Hematopoietic multipotent progenitor cell treated with erythropoietin and hydrocortisone succinate and interleukin-3 and kit ligand, for 6 days (in vitro differentiated cells): ENCODE results near the gene REV3L.
"Not testable (repeated sequence)": the region's sequence is repeated elsewhere in the genome, so short reads cannot be mapped to it uniquely, and the experiment has no call there.

Experiments used
- DNase-seq: peaks from one replicate; pipeline ENCODE4 v3.0.0-alpha.2; 2015

The REV3L gene

DNA sequence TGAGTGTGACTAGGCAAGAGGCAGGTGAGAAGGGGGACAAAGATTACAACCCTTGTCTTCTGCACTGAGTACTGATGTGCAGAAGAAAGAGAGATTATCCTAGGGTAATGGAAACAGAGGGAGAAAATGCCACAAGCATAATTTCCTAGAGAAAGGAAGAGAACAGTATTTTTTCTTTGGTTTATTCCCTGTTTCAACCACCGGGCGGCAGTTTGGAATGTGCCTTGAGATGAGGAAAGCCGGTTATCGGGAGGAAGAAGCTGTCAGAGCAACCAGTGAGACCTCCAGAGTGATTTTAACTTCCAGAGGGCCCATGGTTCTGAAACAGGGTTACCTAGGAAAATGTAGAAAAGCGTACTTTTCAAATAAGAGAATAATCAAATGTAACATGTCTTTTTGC lies 121.4 kb downstream of the REV3L start:
- peak; percentile 52 for DNase-seq

- DNase-seq, result no peak
These were observed 124.6 kb downstream of the REV3L start for GRCh38 chr6:111358454-111358853.

- DNase-seq, result no peak
These were observed 125.3 kb downstream of the REV3L start for GRCh38 chr6:111357705-111358104.

DNA sequence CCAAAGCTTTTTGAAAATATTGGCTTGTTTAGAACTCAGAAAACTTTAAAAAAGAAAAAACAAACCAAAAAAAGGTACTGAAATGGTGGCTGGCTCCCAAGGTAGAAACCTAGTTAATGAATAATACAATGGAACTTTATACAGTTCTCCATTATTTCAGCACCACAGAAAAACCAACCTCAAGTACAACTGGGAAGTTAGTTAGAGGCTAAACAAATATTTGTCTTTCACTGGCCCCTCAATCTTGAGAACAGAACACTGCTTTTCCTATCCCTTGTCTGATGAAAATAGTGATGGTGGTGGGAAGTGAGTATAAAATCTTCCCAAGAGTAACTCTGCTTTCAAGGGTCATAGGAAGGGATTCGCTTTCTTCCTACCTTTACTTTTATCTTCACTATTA lies 126.5 kb downstream of the REV3L start:
- no peak for DNase-seq

DNA sequence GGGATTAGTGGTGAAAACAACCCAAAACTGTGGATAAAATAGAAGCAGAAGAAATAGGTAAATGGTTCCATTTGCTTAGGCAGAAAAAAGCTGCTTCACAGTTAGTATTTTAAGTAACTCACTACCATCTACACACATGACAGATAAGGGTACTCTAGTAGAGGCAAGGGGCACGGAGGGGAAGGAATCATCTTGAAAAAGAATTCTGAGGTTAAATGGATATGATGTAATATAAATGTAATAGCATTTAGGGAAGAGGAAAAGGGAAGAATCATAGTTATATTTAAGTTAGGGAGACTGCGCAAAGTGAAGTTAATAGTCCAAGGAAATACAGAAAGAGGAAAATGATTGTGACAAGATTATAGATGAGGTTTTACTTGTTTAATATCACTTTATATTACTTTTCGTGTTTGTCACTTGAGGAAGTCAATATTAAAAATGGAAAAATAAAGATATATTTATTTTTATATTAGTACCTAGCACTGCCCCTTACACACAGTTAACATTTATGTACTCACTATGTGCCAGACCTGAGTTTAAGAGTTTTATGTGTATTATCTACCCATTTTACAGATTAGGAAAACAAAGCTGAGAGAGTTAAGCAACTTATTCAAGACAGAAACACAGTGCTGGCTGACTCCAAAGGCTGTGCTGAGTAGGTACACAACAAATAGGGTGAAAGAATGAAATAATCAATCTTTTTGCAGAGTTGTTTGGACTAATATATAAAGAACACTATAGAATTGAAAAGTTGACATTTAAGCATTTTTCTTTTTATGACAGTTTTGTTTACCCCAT lies 128.1 kb downstream of the REV3L start:
- DNase-seq, result no peak

DNA sequence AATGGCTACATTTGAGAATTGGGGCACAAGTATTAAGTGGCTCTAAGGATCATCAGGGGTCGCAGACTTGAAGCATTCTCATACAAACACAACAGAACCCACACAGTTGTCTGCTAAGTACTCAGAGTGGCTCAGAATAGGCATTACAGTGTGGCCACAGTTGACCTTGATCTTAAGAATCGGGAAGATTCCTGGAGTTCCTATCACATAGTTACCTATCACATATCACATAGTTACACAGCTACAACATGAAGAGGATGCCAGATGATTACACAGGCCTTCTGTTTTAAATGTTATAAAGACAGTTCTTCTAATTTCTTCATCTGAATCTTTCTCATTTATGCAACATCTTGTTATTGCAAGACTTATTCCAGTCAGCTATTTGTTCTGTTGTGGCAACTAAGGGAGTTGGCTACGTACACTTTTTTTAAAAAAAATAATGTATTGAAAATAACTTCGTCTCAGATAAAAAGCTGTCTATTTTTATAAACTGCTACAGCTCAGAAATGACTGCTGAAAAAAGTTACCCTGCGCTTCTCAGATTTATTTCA lies 129.0 kb downstream of the REV3L start:
- no peak for DNase-seq

DNA sequence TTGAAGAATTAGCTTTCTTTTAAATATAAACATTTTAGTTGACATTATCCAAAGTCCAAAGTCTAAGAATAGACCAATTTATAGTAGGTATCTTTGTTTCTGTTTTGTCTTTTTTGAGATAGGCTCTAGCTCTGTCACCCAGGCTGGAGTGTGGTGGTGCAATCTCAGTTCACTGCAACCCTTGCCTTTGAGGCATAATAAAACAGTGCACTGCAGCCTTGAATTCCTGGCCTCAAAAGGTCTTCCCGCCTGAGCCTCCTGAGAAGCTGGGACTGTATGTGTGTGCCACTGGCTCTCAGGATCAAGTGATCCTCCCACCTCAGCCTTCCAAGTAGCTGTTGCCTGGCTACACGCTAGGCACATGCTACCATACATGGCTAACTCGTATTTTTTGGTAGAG lies 135.4 kb downstream of the REV3L start:
- no peak for DNase-seq

GRCh38 chr6:111342913-111343312 lies 140.1 kb downstream of the REV3L start:
- no peak for DNase-seq

DNA sequence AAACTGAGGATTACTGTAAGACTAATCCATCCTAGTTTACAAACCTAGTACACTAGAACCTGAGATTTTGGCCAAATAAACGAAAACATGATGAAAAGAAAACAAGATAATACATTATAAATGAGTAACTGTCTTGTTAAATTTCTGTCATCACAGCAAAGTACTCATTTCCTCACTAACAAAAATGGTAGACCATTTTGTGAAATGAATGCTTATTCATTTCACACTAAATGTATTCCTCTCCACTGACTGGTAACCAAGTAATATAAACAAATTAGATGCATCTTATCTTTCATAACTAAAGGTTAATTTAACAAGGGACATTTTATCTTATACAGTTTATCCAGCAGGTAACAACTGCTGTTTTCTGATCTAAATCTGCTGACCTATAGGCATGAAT lies 143.7 kb downstream of the REV3L start:
- no peak for DNase-seq

- DNase-seq, result no peak
These were observed 144.2 kb downstream of the REV3L start for GRCh38 chr6:111338843-111339242.

DNA sequence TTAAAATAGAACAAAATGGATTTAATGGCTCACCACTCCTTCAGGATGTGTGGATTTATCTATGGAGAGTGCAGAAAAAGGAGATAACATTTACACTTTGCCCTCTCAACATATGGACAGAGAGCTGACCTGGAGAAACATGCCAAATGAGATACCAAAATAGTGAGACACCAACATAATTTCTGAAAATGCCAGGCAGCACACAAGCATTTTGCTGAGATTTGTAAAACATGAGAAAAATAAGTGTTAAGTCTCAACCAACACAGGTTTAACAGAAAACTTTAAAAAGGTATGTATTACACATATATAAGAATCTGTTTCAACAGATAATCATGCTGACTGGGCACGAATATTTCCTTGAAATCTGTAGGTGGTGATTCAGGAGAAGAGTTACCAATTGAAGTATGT lies 145.2 kb downstream of the REV3L start:
- no peak for DNase-seq

DNA sequence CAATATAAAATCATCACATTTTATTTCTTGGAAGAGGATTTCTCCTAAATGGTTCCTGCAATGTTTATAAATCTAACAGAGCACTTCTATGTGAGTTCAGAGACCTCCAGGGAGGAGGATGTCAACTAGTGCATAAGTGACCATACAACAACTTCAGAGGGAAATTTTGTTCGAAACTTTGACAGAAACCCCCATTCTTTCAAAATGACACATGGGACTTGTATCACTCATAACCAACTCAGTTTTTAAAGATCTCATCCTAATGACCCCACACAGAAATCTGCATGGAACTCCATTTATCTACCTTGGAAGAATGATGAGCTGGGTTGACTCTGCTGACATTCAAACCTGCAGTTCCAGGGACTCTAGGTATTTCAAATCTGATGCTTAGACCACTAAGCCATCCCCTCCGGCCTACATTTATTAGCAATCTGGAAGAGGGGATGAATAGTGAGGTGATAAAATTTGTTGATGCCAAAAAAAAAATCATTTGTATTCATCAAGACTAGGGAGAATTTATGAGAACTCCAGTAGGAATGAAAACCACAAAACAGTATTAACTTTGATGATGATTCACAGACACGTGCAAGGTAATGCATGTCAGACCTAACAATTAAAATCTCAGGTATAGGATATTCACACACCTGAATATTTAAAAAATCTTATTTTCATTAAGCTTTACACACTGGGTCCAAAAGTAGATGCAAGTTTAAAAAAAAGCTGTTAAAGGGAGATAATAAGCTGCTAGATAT lies 153.0 kb downstream of the REV3L start:
- DNase-seq, result no peak

DNA sequence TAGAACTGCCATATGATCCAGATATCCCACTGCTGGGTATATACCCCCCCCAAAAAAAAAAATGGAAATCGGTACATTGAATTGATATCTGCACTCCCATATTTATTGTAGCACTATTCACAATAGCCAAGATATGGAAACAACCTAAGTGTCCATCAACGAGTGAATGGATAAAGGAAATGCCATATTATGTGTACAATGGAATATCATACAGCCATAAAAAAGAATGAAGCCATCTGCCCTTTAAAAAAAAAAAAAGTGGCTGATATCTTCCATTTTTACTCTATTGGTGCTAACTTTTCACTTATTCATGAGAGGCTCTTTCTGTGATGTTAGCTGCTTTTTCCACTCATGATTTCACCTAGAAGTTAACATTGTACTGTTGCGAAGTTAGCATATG lies 156.5 kb downstream of the REV3L start:
- DNase-seq, result no peak

GRCh38 chr6:111322145-111322544 lies 160.9 kb downstream of the REV3L start:
- DNase-seq, result no peak

- not testable (repeated sequence) for DNase-seq
These were observed 175.1 kb downstream of the REV3L start for GRCh38 chr6:111307950-111308349.

- DNase-seq, result no peak
These were observed 175.7 kb downstream of the REV3L start for GRCh38 chr6:111307275-111307858.

DNA sequence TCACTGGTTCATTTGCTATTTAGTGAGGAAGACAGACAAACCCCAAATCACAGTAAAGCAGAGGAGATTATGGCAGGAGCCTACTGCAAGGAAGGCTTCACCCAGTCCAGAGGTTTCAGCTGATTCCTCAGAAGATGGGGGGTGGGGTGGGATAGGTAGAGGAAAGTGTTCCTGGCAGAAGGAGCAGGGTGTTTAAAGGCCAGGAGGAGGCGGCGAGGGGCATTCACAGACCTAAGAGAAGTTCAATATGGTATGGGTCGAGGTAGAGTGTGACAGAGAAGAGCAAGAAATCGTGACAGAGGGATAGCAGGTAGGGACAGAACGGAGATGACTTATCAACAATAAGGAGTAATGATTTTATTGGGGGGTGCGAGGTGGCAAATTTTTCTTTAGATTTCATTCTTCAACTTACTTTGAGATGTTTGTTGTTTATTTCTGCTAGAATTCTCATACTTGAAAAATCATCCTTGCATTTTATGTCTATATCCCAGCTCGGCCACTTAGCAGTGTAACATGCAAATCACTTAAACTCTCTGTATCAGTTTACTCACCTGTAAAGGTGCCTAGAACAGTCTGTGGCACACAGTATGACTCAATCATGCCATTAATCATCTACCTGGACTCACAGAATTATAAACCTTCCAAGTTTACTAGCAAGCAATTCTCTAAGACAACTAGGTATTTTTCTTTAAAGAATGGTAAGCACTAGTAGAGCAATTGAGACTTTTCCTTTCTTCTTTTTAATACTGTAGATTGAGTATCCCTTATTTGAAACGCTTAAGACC lies 176.7 kb downstream of the REV3L start:
- no peak for DNase-seq

- peak; percentile 31 for DNase-seq
These were observed 181.1 kb downstream of the REV3L start for GRCh38 chr6:111301946-111302345.

DNA sequence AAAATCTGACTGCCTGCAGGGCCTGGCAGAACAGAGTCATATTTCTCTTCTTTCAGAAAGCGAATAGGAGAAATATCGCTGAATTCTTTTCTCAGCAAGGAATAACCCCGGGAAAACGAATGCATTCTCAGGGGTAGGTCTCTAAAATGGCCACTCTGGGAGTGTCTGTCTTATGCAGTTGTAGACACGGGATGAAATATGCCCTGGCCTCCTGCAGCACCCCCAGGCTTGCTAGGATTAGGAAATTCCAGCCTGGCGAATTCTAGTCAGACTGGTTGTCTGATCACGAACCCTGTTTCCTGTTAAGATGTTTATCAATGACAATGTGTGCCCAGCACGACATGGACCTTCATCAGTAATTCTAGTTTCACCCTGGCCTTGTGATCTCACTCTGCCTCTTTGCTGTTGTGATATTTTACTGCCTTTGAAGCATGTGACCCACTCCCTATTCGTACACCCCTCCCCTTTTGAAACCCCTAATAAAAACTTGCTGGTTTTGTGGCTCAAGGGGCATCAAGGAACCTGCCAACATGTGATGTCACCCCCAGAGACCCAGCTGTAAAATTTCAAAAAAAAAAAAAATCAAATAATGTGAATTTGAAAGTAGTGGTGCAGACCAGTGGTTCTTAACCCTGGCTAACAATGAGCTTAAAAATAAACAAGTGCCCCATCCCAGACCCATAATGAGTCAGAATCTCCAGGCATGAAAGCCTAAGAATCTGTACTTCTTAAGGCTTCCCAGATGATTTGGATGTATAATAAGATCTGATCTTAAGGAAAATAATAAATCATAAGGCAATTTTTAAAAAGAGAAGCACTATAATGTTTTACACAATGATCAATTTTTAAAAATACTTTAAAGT lies 181.8 kb downstream of the REV3L start:
- DNase-seq, result not testable (repeated sequence)

- DNase-seq, result no peak
These were observed 185.2 kb downstream of the REV3L start for GRCh38 chr6:111297776-111298175.

DNA sequence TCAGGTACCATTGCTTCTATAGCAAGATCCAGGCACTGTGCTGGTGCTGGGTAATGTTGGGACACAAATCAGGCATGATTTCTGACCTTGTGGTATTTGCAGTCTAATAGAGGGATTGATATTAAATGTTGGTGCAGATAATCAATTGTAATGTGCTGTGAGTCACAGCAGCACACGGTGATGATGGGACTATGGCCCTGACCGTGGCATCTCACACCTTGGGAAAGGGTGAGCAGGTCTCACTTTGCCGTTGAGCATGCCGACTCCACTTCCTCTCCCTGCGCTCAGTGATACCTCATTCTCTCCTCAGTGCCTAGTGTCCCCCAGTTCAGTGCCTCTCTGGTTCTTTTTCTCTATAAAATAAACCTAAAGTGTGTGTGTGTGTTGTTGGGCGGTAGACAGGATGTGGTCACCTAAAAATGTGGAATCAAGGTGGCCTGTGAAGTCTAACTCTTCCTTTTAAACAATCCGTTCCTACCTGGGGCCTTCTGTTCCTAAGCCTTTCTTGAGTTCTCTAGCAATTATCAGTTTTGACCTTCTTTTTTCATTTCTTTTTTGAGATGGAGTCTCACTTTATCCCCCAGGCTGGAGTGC lies 188.5 kb downstream of the REV3L start:
- DNase-seq, result no peak
